K562 (cell line): Measurements from ENCODE around the gene ELOVL5. TPM values are rescaled to one million over a fixed set of nuclear protein-coding genes. Genes with fewer than 3 reads are reported as not detected.

Source experiments
- ATAC-seq: fragments of 200-7000 bp; cut with Tn5 transposase; 3 replicates; pipeline ENCODE4 v1.9.1; 2020; ENCODE audit warnings: moderate library complexity
- BruUV-seq: library from RNA; stranded (reverse); fragments of 400-500 nt; replicated peaks from 2 replicates; lab custom pipeline; 2021; lab: Mats Ljungman, UMichigan
- CTCF ChIA-PET: fragments of 300-600 bp; formaldehyde crosslinking; extraction: SDS; loops from one replicate; lab custom pipeline; 2021; ENCODE audit warnings: low intra/inter-chr PET ratio; lab: Yijun Ruan, JAX
- POLR2A ChIA-PET: fragments of 300-600, 350-650 bp; sonication (Branson Sonifier 250); formaldehyde crosslinking; extraction: SDS; loops from one replicate; lab custom pipeline; 2021; ENCODE audit warnings: antibody characterized with exemption, inconsistent platforms; lab: Yijun Ruan, JAX
- DNase-seq, 4 experiments: peaks; one replicate each; pipeline versions ENCODE4 v3.0.0 to v3.0.0-alpha.2; 2011 to 2018; ENCODE audit warnings: low spot score in 3 of 4, mixed read lengths in 3 of 4; ENCODE audit errors: extremely low read depth in 1 of 4
- FAIRE-seq: peaks from 2 replicates; lab custom pipeline; 2011; peaks lifted over from hg19 to GRCh38; lab: Jason Lieb, UNC
- H2AFZ ChIP-seq: 2 replicates; pipeline ENCODE4 v1.6.0; 2011; ENCODE audit warnings: low read depth, low read length, control low read depth, inconsistent platforms
- H3K27ac ChIP-seq: fragments of 200-600 bp; 3 replicates; pipeline ENCODE4 v1.8.0; 2011; ENCODE audit warnings: low read depth, mild to moderate bottlenecking, control low read depth, inconsistent platforms, low read length, moderate library complexity, mixed read lengths; ENCODE audit errors: extremely low read depth
- H3K27me3 ChIP-seq, 2 experiments: fragments of 300-600 bp in 1 of 2; 2 replicates in 1 of 2; 3 replicates in 1 of 2; pipeline versions ENCODE4 v1.6.0 to v1.8.0; 2011; ENCODE audit warnings: inconsistent platforms in 2 of 2, low read length in 2 of 2, mild to moderate bottlenecking in 1 of 2, mixed read lengths in 1 of 2, moderate library complexity in 1 of 2; ENCODE audit not compliant: control insufficient read depth in 2 of 2, insufficient read depth in 2 of 2
- H3K36me3 ChIP-seq: fragments of 300-600 bp; 3 replicates; pipeline ENCODE4 v1.8.0; 2011; ENCODE audit warnings: mild to moderate bottlenecking, low read length, inconsistent platforms; ENCODE audit not compliant: control insufficient read depth, insufficient read depth
- H3K4me1 ChIP-seq, 2 experiments: fragments of 200-600 bp in 1 of 2; replicated peaks in 1 of 2; 2 replicates in 1 of 2; 3 replicates in 1 of 2; pipeline versions ENCODE4 v1.5.1 to v1.8.0; 2011; ENCODE audit warnings: inconsistent platforms in 2 of 2, low read length in 2 of 2, mild to moderate bottlenecking in 1 of 2, mixed read lengths in 1 of 2, moderate library complexity in 1 of 2; ENCODE audit not compliant: control insufficient read depth in 2 of 2, insufficient read depth in 2 of 2
- H3K4me2 ChIP-seq: 2 replicates; pipeline ENCODE4 v1.6.1; 2011; ENCODE audit warnings: low read length, control low read depth, inconsistent platforms, mixed read lengths; ENCODE audit not compliant: insufficient read depth
- H3K4me3 ChIP-seq: fragments of 200-600 bp; sonication (generic), shearing (Covaris generic); 2 replicates; pipeline ENCODE4 v1.5.1; 2016; ENCODE audit warnings: control low read depth, inconsistent platforms
- H3K79me2 ChIP-seq: fragments of 200-600 bp; 3 replicates; pipeline ENCODE4 v1.8.0; 2011; ENCODE audit warnings: low read length, inconsistent platforms; ENCODE audit not compliant: control insufficient read depth, insufficient read depth
- H3K9ac ChIP-seq, 2 experiments: 2 replicates each; pipeline versions ENCODE4 v1.6.0 to v1.6.1; 2011; ENCODE audit warnings: low read depth in 2 of 2, low read length in 2 of 2, control low read depth in 1 of 2, inconsistent platforms in 1 of 2, mild to moderate bottlenecking in 1 of 2, mixed read lengths in 1 of 2; ENCODE audit not compliant: insufficient read depth in 1 of 2
- H3K9me1 ChIP-seq: one replicate; pipeline ENCODE4 v1.6.0; 2011; ENCODE audit warnings: inconsistent platforms, mild to moderate bottlenecking, low read length, moderate library complexity; ENCODE audit not compliant: control insufficient read depth, insufficient read depth
- H3K9me3 ChIP-seq: replicated peaks from 2 replicates; pipeline ENCODE4 v1.5.1; 2011; ENCODE audit warnings: low read depth, low read length, inconsistent platforms; ENCODE audit not compliant: control insufficient read depth, insufficient read depth
- H4K20me1 ChIP-seq: replicated peaks from 2 replicates; pipeline ENCODE4 v1.6.1; 2011; ENCODE audit warnings: low read length, inconsistent platforms, mixed read lengths; ENCODE audit not compliant: control insufficient read depth, insufficient read depth
- NFRKB ChIP-seq: fragments of 450-650 bp; IDR thresholded peaks from 2 replicates; pipeline ENCODE4 v1.6.1; 2016; ENCODE audit warnings: low read depth
- NKRF ChIP-seq: fragments of 450-650 bp; IDR thresholded peaks from 2 replicates; pipeline ENCODE4 v1.6.1; 2016; ENCODE audit warnings: borderline replicate concordance
- SOX6 ChIP-seq: fragments of 450-650 bp; IDR thresholded peaks from 2 replicates; pipeline ENCODE4 v1.6.1; 2014; ENCODE audit warnings: mild to moderate bottlenecking
- TCF3 ChIP-seq: sonication (generic); formaldehyde crosslinking; IDR thresholded peaks from 2 replicates; pipeline ENCODE4 v1.4.0; 2020; ENCODE audit warnings: mild to moderate bottlenecking, missing genetic modification reagents
- ZNF398 ChIP-seq: fragments of 250-450 bp; sonication (Bioruptor Pico); IDR thresholded peaks from 2 replicates; pipeline ENCODE4 v1.8.0; 2021; ENCODE audit warnings: moderate library complexity, mild to moderate bottlenecking, inconsistent platforms
- ZNF512 ChIP-seq: IDR thresholded peaks from 2 replicates; pipeline ENCODE4 v1.6.1; 2016; ENCODE audit warnings: missing genetic modification characterization, missing compliant biosample characterization
- ZNF584 ChIP-seq: fragments of 200-800 bp; sonication (Bioruptor generic); IDR thresholded peaks from 2 replicates; pipeline ENCODE4 v1.6.1; 2016; ENCODE audit warnings: low read depth, mild to moderate bottlenecking, missing genetic modification characterization, missing compliant biosample characterization
- ZNF707 ChIP-seq: fragments of 250-450 bp; sonication (Bioruptor Pico); conservative IDR thresholded peaks from 2 replicates; pipeline ENCODE4 v1.8.0; 2022; ENCODE audit warnings: inconsistent platforms, mild to moderate bottlenecking, moderate library complexity
- WGBS: fragments of 100-300 bp; shearing (Covaris generic); methylation state at CpG from one replicate; pipeline ENCODE4 v1.1.6; 2016; ENCODE audit warnings: low coverage, mixed read lengths; ENCODE audit not compliant: insufficient coverage; ENCODE audit errors: missing lambda C conversion rate; 5-methylcytosine and 5-hydroxymethylcytosine counted together
- in situ Hi-C: fragments of 300-500 bp; cut with MboI; formaldehyde crosslinking; loops from 4 replicates; pipeline ENCODE4 v1.15.0; 2018; ENCODE audit warnings: inconsistent platforms, mixed read lengths
- intact Hi-C: fragments of 100-400 bp; cut with micrococcal nuclease; formaldehyde crosslinking; loops from 2 replicates; pipeline ENCODE4 v1.14.2; 2022
- polyA plus RNA-seq, 8 experiments: library from polyadenylated mRNA; depleted of rRNA in 4 of 8; stranded (reverse) in 5 of 8; unstranded in 3 of 8; fragments of >200 nt; fragmentation: Nextera tagmentation in 2 of 8; fragmentation: Illumina TruSeq in 1 of 8; extraction: Ambion mirVana in 2 of 8; extraction: Trizol in 1 of 8; gene quantifications; 2 replicates each; pipeline versions ENCODE4 v1.2.1 to v1.2.3, GENCODE V29; 2011 to 2014; ENCODE audit warnings: inconsistent platforms in 1 of 8, missing spikeins in 1 of 8
- total RNA-seq, 7 experiments: library from RNA; depleted of rRNA in 6 of 7; stranded (reverse); fragments of >200 nt in 6 of 7; fragmentation: Illumina TruSeq in 2 of 7; extraction: Trizol in 2 of 7; gene quantifications; 2 replicates each; pipeline versions ENCODE4 v1.2.1 to v1.2.3, GENCODE V29; 2011 to 2021; ENCODE audit warnings: low replicate concordance in 1 of 7

The ELOVL5 gene
- total and polyA plus RNA-seq, 9 of the 15 experiments (the other 6 are each of a cell fraction or from before 2014, with no cell fraction given), result 70.6 to 245 (median 132) TPM

GRCh38 chr6:53300656-53301551 is 47.8 kb downstream of the ELOVL5 start:
- Histone ChIP-seq H3K36me3 (peaks cover 16% of the 10 kb centered on the region), H3K9me1 (no peaks in the 10 kb centered on the region), H3K4me1 (peaks cover 10 to 54% of the 10 kb centered on the region in 2 experiments), H3K4me2 (no peak overlapping the region), H3K27ac (0 out of 3 replicates have a peak overlapping the region, but pooled peaks have one; percentile 19), H3K9me3 (no peaks in the 10 kb centered on the region), H3K9ac (peak overlapping the region in 1 of 2 experiments; percentile 66; a peak in 1 of 4 replicates), H2AFZ (no peak overlapping the region), H3K79me2 (peaks cover 83% of the 10 kb centered on the region), H3K4me3 (no peak overlapping the region), H4K20me1 (peaks cover 37% of the 10 kb centered on the region), H3K27me3 (no peaks in the 10 kb centered on the region)
- BruUV-seq, result no TSS peak
- no peak for FAIRE-seq
- CTCF ChIA-PET, result no interaction called here
- POLR2A ChIA-PET, result interaction anchor here (0.5 to 2.7 kb wide), 5 partner anchors 9 to 359 kb away, joined by 3 to 17 read pairs (median 3); no protein-coding TSS in a partner anchor
- in situ Hi-C loops, result no loop called here
- intact Hi-C loops, result no loop called here
- no peak; the same call in none of the 3 replicates for ATAC-seq
- WGBS, result 73% methylated on average over 9 of the region's 9 CpGs
- DNase-seq, result no peak
- TF ChIP-seq ZNF398 (CRISPR knock-in tag), result no peak
- TF ChIP-seq ZNF707 (CRISPR knock-in tag), result no peak
- no peak for TF ChIP-seq ZNF584
- no peak for TF ChIP-seq SOX6
- TF ChIP-seq NFRKB, result no peak
- no peak for TF ChIP-seq TCF3 (CRISPR knock-in tag)
- no peak for TF ChIP-seq NKRF
- TF ChIP-seq ZNF512 (tag), result no peak
